GM23248 (cell line): ENCODE results near the gene ARFGAP2.

ENCODE experiments used
- EZH2 ChIP-seq: fragments of 200-600 bp; sonication (generic); IDR thresholded peaks from 2 replicates; pipeline ENCODE4 v1.6.1; 2018; ENCODE audit warnings: antibody characterized with exemption, mild to moderate bottlenecking; ENCODE audit not compliant: insufficient read depth, poor library complexity, severe bottlenecking
- EZH2phosphoT487 ChIP-seq: fragments of 200-600 bp; sonication (generic); IDR thresholded peaks from 2 replicates; pipeline ENCODE4 v1.6.1; 2018; ENCODE audit warnings: antibody characterized with exemption, moderate library complexity, mild to moderate bottlenecking, low read depth; ENCODE audit not compliant: insufficient read depth

DNA sequence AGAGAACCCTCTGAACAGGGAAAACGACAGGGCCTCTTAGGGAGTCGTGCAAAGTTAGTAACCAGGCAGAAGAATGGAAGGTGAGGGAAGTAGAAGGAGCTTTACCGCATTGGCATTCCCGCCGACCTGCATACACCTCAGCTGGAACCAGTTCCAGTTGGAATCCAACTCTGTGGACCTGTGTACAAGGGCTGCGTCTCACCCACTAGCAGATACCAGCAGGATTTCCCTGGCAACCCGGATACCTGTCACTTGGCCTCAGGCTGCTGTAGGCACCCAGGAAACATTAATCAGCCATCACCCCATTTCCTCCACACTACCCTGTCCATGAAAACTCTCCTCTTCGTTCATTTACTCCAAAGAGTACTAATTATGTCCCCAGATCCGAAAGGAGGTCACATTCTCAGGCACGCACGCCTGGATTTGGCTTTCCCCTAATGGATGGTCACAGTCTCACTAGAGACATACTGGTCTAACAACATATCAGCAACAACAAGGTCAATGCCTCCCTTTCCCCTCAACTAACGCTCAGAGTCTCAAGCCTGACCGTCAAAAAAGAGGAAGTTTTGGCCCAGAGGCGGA, 842 bp downstream of the ARFGAP2 start:
- TF ChIP-seq EZH2, result no peak
- TF ChIP-seq EZH2phosphoT487, result no peak
